Mucosa of descending colon (tissue), 3 donors: ENCODE results near the gene HSD11B2. TPM values are rescaled to one million over a fixed set of nuclear protein-coding genes. Genes with fewer than 3 reads are reported as not detected.

ENCODE experiments used
- ATAC-seq: fragments of 200-7000 bp; cut with Tn5 transposase; one replicate; pipeline ENCODE4 v1.9.1; 2020; ENCODE audit warnings: mild to moderate bottlenecking, moderate library complexity
- DNase-seq, 3 donors: peaks; one replicate each; pipeline ENCODE4 v3.0.0-alpha.2; 2020
- H3K36me3 ChIP-seq: fragments of 200-600 bp; one replicate; pipeline ENCODE4 v1.8.0; 2021; ENCODE audit warnings: low read depth, mild to moderate bottlenecking
- H3K4me1 ChIP-seq: fragments of 200-600 bp; one replicate; pipeline ENCODE4 v1.8.0; 2021; ENCODE audit warnings: low read depth, mild to moderate bottlenecking
- H3K4me3 ChIP-seq: fragments of 200-600 bp; one replicate; pipeline ENCODE4 v1.8.0; 2021; ENCODE audit warnings: mild to moderate bottlenecking
- H3K9me3 ChIP-seq: fragments of 200-600 bp; one replicate; pipeline ENCODE4 v1.8.0; 2021; ENCODE audit warnings: mild to moderate bottlenecking
- CTCF ChIP-seq: fragments of 200-600 bp; IDR thresholded peaks from one replicate; pipeline ENCODE4 v1.8.0; 2022; ENCODE audit warnings: antibody characterized with exemption, mild to moderate bottlenecking
- intact Hi-C, 2 donors: fragments of 100-400 bp; cut with DNase I in 1 of 2; cut with micrococcal nuclease in 1 of 2; formaldehyde crosslinking; loops; one replicate each; pipeline versions ENCODE4 v1.11.0 to v1.11.1; 2022; cut with DNase I, micrococcal nuclease
- total RNA-seq, 3 donors: library from RNA; stranded (reverse); fragmentation: NEBNext Ultra II Directional in 2 of 3; extraction: Animal tissue kit (Norgen Biotek cat#: 25700) in 2 of 3; gene quantifications; one replicate each; pipeline versions ENCODE4 v1.2.1 to v1.2.4, GENCODE V29; 2021 to 2023
- donor health status: DM: no; HTN: no; CAD: no; lungs with moderate emphysema.
- donor health status: DM: no; HTN: no; CAD: no.
- donor health status: DM: no; HTN: yes; CAD: no.

Gene HSD11B2
- total RNA-seq, 3 donors from 2014 or later = 322 to 765 (median 646) TPM

- no peak overlapping the region for H3K4me3 ChIP-seq
- intact Hi-C loops = loop anchor here in 1 of 2 donors (5.0 kb wide), 1 partner anchor 36 kb away; no protein-coding TSS in a partner anchor
- DNase-seq (peak; percentile 76 to 86 (median 79)), ATAC-seq (peak; percentile 42)
- no peak for TF ChIP-seq CTCF
- H3K36me3 ChIP-seq = no peaks in the 10 kb centered on the region
- H3K9me3 ChIP-seq = no peaks in the 10 kb centered on the region
- peaks cover 74% of the 10 kb centered on the region for H3K4me1 ChIP-seq
These were observed 32.1 kb downstream of the HSD11B2 start for GRCh38 chr16:67463059-67463458.

- ATAC-seq (no peak), DNase-seq (peak; percentile 11 to 51 (median 39))
- Histone ChIP-seq H3K4me3 (no peak overlapping the region), H3K36me3 (no peaks in the 10 kb centered on the region), H3K4me1 (peaks cover 69% of the 10 kb centered on the region), H3K9me3 (no peaks in the 10 kb centered on the region)
- TF ChIP-seq CTCF = no peak
- intact Hi-C loops = loop anchor here in 1 of 2 donors (5.0 kb wide), 1 partner anchor 36 kb away; no protein-coding TSS in a partner anchor
These were observed 32.8 kb downstream of the HSD11B2 start for GRCh38 chr16:67463691-67464090.

- Histone ChIP-seq H3K4me1 (peaks cover 61% of the 10 kb centered on the region), H3K4me3 (no peak overlapping the region), H3K9me3 (no peaks in the 10 kb centered on the region), H3K36me3 (no peaks in the 10 kb centered on the region)
- intact Hi-C loops = loop anchor here in 1 of 2 donors (5.0 kb wide), 1 partner anchor 37 kb away; no protein-coding TSS in a partner anchor
- no peak for ATAC-seq
- no peak for TF ChIP-seq CTCF
- DNase-seq = peak in 2 of 3 donors; percentile 8 to 24
These were observed 33.6 kb downstream of the HSD11B2 start for GRCh38 chr16:67464565-67464964.

GRCh38 chr16:67466581-67466980 lies 35.7 kb downstream of the HSD11B2 start:
- Histone ChIP-seq H3K4me1 (peaks cover 43% of the 10 kb centered on the region), H3K4me3 (no peak overlapping the region), H3K36me3 (no peaks in the 10 kb centered on the region), H3K9me3 (no peaks in the 10 kb centered on the region)
- no peak for TF ChIP-seq CTCF
- ATAC-seq (no peak), DNase-seq (peak in 1 of 3 donors; percentile 8)
- intact Hi-C loops = no loop called here

- peaks cover 24% of the 10 kb centered on the region for H3K4me1 ChIP-seq
- intact Hi-C loops = no loop called here
- no peak for ATAC-seq
These were observed 37.8 kb downstream of the HSD11B2 start for GRCh38 chr16:67468731-67469130.

More at GRCh38 chr16:67468731-67469130, 37.8 kb downstream of the HSD11B2 start:
- no peaks in the 10 kb centered on the region for H3K9me3 ChIP-seq
- TF ChIP-seq CTCF = no peak
- no peak for DNase-seq
- H3K4me3 ChIP-seq = no peak overlapping the region
- no peaks in the 10 kb centered on the region for H3K36me3 ChIP-seq
